IMR-90 (cell line): Measurements from ENCODE around the gene EEF2K. TPM values are rescaled to one million over a fixed set of nuclear protein-coding genes. Genes with fewer than 3 reads are reported as not detected.

Experiments used
- ATAC-seq: fragments of 200-7000 bp; cut with Tn5 transposase; 2 replicates; pipeline ENCODE4 v1.9.1; 2020; ENCODE audit warnings: low read depth, mild to moderate bottlenecking, moderate library complexity
- BruUV-seq: library from RNA; stranded (reverse); fragments of 400-500 nt; replicated peaks from 2 replicates; lab custom pipeline; 2021; lab: Mats Ljungman, UMichigan
- CTCF ChIA-PET: fragments of 300-600 bp; formaldehyde crosslinking; extraction: SDS; loops from one replicate; lab custom pipeline; 2021; ENCODE audit warnings: antibody characterized with exemption; lab: Yijun Ruan, JAX
- POLR2A ChIA-PET: fragments of 300-600 bp; sonication (Branson Sonifier 250); formaldehyde crosslinking; loops from one replicate; lab custom pipeline; 2022; ENCODE audit warnings: antibody characterized with exemption; ENCODE audit not compliant: unreplicated experiment; lab: Charles Lee
- DNase-seq: peaks from one replicate; pipeline ENCODE4 v3.0.0; 2013
- H2AFZ ChIP-seq: replicated peaks from 2 replicates; pipeline ENCODE3; 2013; ENCODE audit warnings: low read length, mild to moderate bottlenecking; ENCODE audit not compliant: poor library complexity
- H2AK5ac ChIP-seq: 2 replicates; pipeline ENCODE4 v1.6.1; 2013; ENCODE audit warnings: low read depth, low read length, inconsistent platforms
- H2AK9ac ChIP-seq: replicated peaks from 2 replicates; pipeline ENCODE3; 2013; ENCODE audit warnings: mild to moderate bottlenecking, low read depth, low read length, moderate library complexity; ENCODE audit not compliant: poor library complexity
- H2BK120ac ChIP-seq: 2 replicates; pipeline ENCODE4 v1.6.1; 2013; ENCODE audit warnings: low read depth, low read length, inconsistent platforms
- H2BK15ac ChIP-seq: 3 replicates; pipeline ENCODE4 v1.6.1; 2013; ENCODE audit warnings: low read depth, low read length, inconsistent platforms
- H2BK20ac ChIP-seq: 2 replicates; pipeline ENCODE4 v1.6.1; 2013; ENCODE audit warnings: low read depth, mild to moderate bottlenecking, inconsistent platforms, low read length, moderate library complexity
- H2BK5ac ChIP-seq: 2 replicates; pipeline ENCODE4 v1.6.1; 2013; ENCODE audit warnings: mild to moderate bottlenecking, low read depth, low read length, inconsistent platforms; ENCODE audit not compliant: poor library complexity, severe bottlenecking
- H3K14ac ChIP-seq: replicated peaks from 2 replicates; pipeline ENCODE4 v1.6.1; 2013; ENCODE audit warnings: low read depth, low read length, inconsistent platforms
- H3K18ac ChIP-seq: 2 replicates; pipeline ENCODE4 v1.6.1; 2013; ENCODE audit warnings: low read depth, low read length, control low read depth
- H3K23ac ChIP-seq: 2 replicates; pipeline ENCODE4 v1.6.1; 2013; ENCODE audit warnings: low read depth, low read length, inconsistent platforms
- H3K27ac ChIP-seq: 2 replicates; pipeline ENCODE4 v1.5.1; 2013; ENCODE audit warnings: mild to moderate bottlenecking, control low read depth, low read length; ENCODE audit not compliant: insufficient read depth
- H3K27me3 ChIP-seq: 2 replicates; pipeline ENCODE4 v1.6.1; 2013; ENCODE audit warnings: low read length; ENCODE audit not compliant: control insufficient read depth, insufficient read depth
- H3K36me3 ChIP-seq: 2 replicates; pipeline ENCODE4 v1.6.1; 2013; ENCODE audit warnings: low read length, mixed read lengths; ENCODE audit not compliant: control insufficient read depth, insufficient read depth
- H3K4ac ChIP-seq: 2 replicates; pipeline ENCODE4 v1.6.1; 2013; ENCODE audit warnings: low read depth, low read length, inconsistent platforms
- H3K4me1 ChIP-seq: 2 replicates; pipeline ENCODE4 v1.6.1; 2013; ENCODE audit warnings: low read length, mixed read lengths; ENCODE audit not compliant: control insufficient read depth, insufficient read depth
- H3K4me2 ChIP-seq: 2 replicates; pipeline ENCODE4 v1.6.1; 2013; ENCODE audit warnings: low read depth, mild to moderate bottlenecking, control low read depth, low read length, moderate library complexity
- H3K4me3 ChIP-seq: 2 replicates; pipeline ENCODE4 v1.5.1; 2013; ENCODE audit warnings: low read depth, mild to moderate bottlenecking, control low read depth, low read length, moderate library complexity; ENCODE audit not compliant: insufficient read depth
- H3K56ac ChIP-seq: 2 replicates; pipeline ENCODE4 v1.6.1; 2013; ENCODE audit warnings: low read length, inconsistent platforms; ENCODE audit not compliant: insufficient read depth; ENCODE audit errors: extremely low read depth
- H3K79me1 ChIP-seq, 2 experiments: 2 replicates each; pipeline ENCODE4 v1.6.1; 2013; ENCODE audit warnings: low read length in 2 of 2, inconsistent platforms in 1 of 2, low read depth in 1 of 2
- H3K9ac ChIP-seq: 2 replicates; pipeline ENCODE4 v1.6.1; 2013; ENCODE audit warnings: low read depth, low read length, control low read depth
- H3K9me1 ChIP-seq: 2 replicates; pipeline ENCODE4 v1.6.1; 2013; ENCODE audit warnings: low read length, inconsistent platforms; ENCODE audit not compliant: insufficient read depth
- H3K9me3 ChIP-seq: 2 replicates; pipeline ENCODE4 v1.6.1; 2013; ENCODE audit warnings: low read length; ENCODE audit not compliant: control insufficient read depth, insufficient read depth
- H4K20me1 ChIP-seq: 2 replicates; pipeline ENCODE4 v1.6.1; 2013; ENCODE audit warnings: low read length, inconsistent platforms; ENCODE audit not compliant: insufficient read depth
- H4K5ac ChIP-seq: 2 replicates; pipeline ENCODE4 v1.6.1; 2013; ENCODE audit warnings: mild to moderate bottlenecking, low read depth, low read length, control low read depth
- H4K8ac ChIP-seq, 2 experiments: 2 replicates each; pipeline ENCODE4 v1.6.1; 2013; ENCODE audit warnings: low read depth in 2 of 2, low read length in 2 of 2, control low read depth in 1 of 2, inconsistent platforms in 1 of 2
- H4K91ac ChIP-seq: 2 replicates; pipeline ENCODE4 v1.6.1; 2013; ENCODE audit warnings: low read depth, low read length, inconsistent platforms; ENCODE audit not compliant: insufficient read depth
- CEBPB ChIP-seq: IDR thresholded peaks from 2 replicates; pipeline ENCODE4 v1.6.1; 2012; ENCODE audit warnings: low read depth, low read length, improper control_type of control experiment
- CHD1 ChIP-seq: IDR thresholded peaks from 2 replicates; pipeline ENCODE4 v1.6.1; 2012; ENCODE audit warnings: low read depth, low read length, improper control_type of control experiment
- CTCF ChIP-seq: conservative IDR thresholded peaks from 2 replicates; pipeline ENCODE4 v1.5.1; 2012; ENCODE audit warnings: mild to moderate bottlenecking, low read depth, low read length, improper control_type of control experiment
- ELK1 ChIP-seq: fragments of 150-350 bp; IDR thresholded peaks from 2 replicates; pipeline ENCODE4 v1.6.1; 2016; ENCODE audit warnings: low read depth, mild to moderate bottlenecking, low read length, moderate library complexity, borderline replicate concordance
- FOS ChIP-seq: fragments of 150-350 bp; IDR thresholded peaks from 2 replicates; pipeline ENCODE4 v1.6.1; 2016; ENCODE audit warnings: low read depth, low read length
- MAFK ChIP-seq: IDR thresholded peaks from 2 replicates; pipeline ENCODE4 v1.6.1; 2012; ENCODE audit warnings: low read depth, low read length, improper control_type of control experiment
- MAZ ChIP-seq: IDR thresholded peaks from 2 replicates; pipeline ENCODE4 v1.6.1; 2012; ENCODE audit warnings: low read depth, mild to moderate bottlenecking, low read length, improper control_type of control experiment, moderate library complexity, borderline replicate concordance
- MXI1 ChIP-seq: IDR thresholded peaks from 2 replicates; pipeline ENCODE4 v1.6.1; 2012; ENCODE audit warnings: low read depth, mild to moderate bottlenecking, low read length, moderate library complexity, borderline replicate concordance
- NFE2L2 ChIP-seq: fragments of 150-350 bp; IDR thresholded peaks from 2 replicates; pipeline ENCODE4 v1.6.1; 2016; ENCODE audit warnings: low read depth, mild to moderate bottlenecking, low read length
- POLR2A ChIP-seq: IDR thresholded peaks from 2 replicates; pipeline ENCODE4 v1.6.1; 2012; ENCODE audit warnings: mild to moderate bottlenecking, low read depth, low read length
- RAD21 ChIP-seq: IDR thresholded peaks from 2 replicates; pipeline ENCODE4 v1.6.1; 2012; ENCODE audit warnings: low read length, improper control_type of control experiment
- RCOR1 ChIP-seq: IDR thresholded peaks from 2 replicates; pipeline ENCODE4 v1.6.1; 2012; ENCODE audit warnings: mild to moderate bottlenecking, low read length, improper control_type of control experiment; ENCODE audit not compliant: insufficient replicate concordance
- RFX5 ChIP-seq: IDR thresholded peaks from 2 replicates; pipeline ENCODE4 v1.8.0; 2012; ENCODE audit warnings: low read depth, mild to moderate bottlenecking, low read length, moderate library complexity
- SMC3 ChIP-seq: fragments of 150-350 bp; IDR thresholded peaks from 2 replicates; pipeline ENCODE4 v1.6.1; 2016; ENCODE audit warnings: low read depth, mild to moderate bottlenecking, antibody characterized with exemption, low read length, moderate library complexity
- WGBS, 2 experiments: methylation state at CpG; one replicate each; pipeline versions ENCODE4 v1.1.5 to v1.1.7; 2013; ENCODE audit warnings: missing lambda C conversion rate in 2 of 2; ENCODE audit not compliant: insufficient read length in 1 of 2; ENCODE audit errors: extremely low coverage in 2 of 2; 5-methylcytosine and 5-hydroxymethylcytosine counted together
- dilution Hi-C: fragments of 300-500 bp; cut with HindIII; formaldehyde crosslinking; loops from one replicate; pipeline ENCODE4 v1.14.3; 2018; ENCODE audit warnings: low sequenced_read_pairs; ENCODE audit not compliant: unreplicated experiment
- in situ Hi-C: fragments of 300-500 bp; cut with MboI; formaldehyde crosslinking; loops from 3 replicates; pipeline ENCODE4 v1.14.3; 2019; ENCODE audit warnings: low sequenced_read_pairs, inconsistent platforms, mixed read lengths
- intact Hi-C: fragments of 100-400 bp; cut with micrococcal nuclease; formaldehyde crosslinking; loops from 2 replicates; pipeline ENCODE4 v1.10.0; 2022
- polyA plus RNA-seq, 3 experiments: library from polyadenylated mRNA; depleted of rRNA; stranded (reverse); fragments of >200 nt; gene quantifications; 2 replicates each; pipeline ENCODE4 v1.2.3, GENCODE V29; 2012; ENCODE audit warnings: low replicate concordance in 1 of 3
- total RNA-seq: library from RNA; depleted of rRNA; stranded (reverse); fragments of >200 nt; gene quantifications from 2 replicates; pipeline ENCODE4 v1.2.3, GENCODE V29; 2012
- TF ChIP-seq, protein P1 (sequence below): fragments of 150-350 bp; IDR thresholded peaks from 2 replicates; pipeline ENCODE4 v1.6.1; 2017; ENCODE audit warnings: mild to moderate bottlenecking, antibody characterized with exemption, low read length, low read depth

EEF2K gene
- total and polyA plus RNA-seq, 2 of the 4 experiments (the other 2 are of a cell fraction) = 9.7 to 16.5 TPM

GRCh38 chr16:22213236-22213635 is 7.2 kb downstream of the EEF2K start:
- no peak overlapping the region for H2AFZ ChIP-seq
- H3K4me3 ChIP-seq = no peak overlapping the region
- H3K4ac ChIP-seq = no peak overlapping the region
- no peak overlapping the region for H3K18ac ChIP-seq
- no peaks in the 10 kb centered on the region for H3K9me3 ChIP-seq
- H2AK5ac ChIP-seq = no peak overlapping the region
- H4K8ac ChIP-seq = no peak overlapping the region
- no peak overlapping the region for H2BK15ac ChIP-seq
- H4K20me1 ChIP-seq = peaks cover 47% of the 10 kb centered on the region
- H4K91ac ChIP-seq = no peak overlapping the region
- no peak overlapping the region for H3K4me2 ChIP-seq
- no peak for DNase-seq
- H3K14ac ChIP-seq = no peak overlapping the region
- ChIA-PET POLR2A (no interaction called here), CTCF (interaction anchor here (0.6 kb wide), 1 partner anchor 629 kb away, joined by 3 read pairs; no protein-coding TSS in a partner anchor)
- H3K79me1 ChIP-seq = peaks cover 28 to 78% of the 10 kb centered on the region in 2 experiments
- H3K9me1 ChIP-seq = peaks cover 13% of the 10 kb centered on the region
- no peak overlapping the region for H2BK20ac ChIP-seq
- peaks cover 2% of the 10 kb centered on the region for H3K4me1 ChIP-seq
- dilution Hi-C loops = no loop called here
- H3K56ac ChIP-seq = no peak overlapping the region
- no TSS peak for BruUV-seq
- TF ChIP-seq MAZ = no peak
- TF ChIP-seq, protein P1, sequence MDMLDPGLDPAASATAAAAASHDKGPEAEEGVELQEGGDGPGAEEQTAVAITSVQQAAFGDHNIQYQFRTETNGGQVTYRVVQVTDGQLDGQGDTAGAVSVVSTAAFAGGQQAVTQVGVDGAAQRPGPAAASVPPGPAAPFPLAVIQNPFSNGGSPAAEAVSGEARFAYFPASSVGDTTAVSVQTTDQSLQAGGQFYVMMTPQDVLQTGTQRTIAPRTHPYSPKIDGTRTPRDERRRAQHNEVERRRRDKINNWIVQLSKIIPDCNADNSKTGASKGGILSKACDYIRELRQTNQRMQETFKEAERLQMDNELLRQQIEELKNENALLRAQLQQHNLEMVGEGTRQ = no peak
- TF ChIP-seq RFX5 = no peak
- no peak for TF ChIP-seq CHD1
- TF ChIP-seq RCOR1 = no peak
- TF ChIP-seq SMC3 = no peak
- no peak for TF ChIP-seq NFE2L2
- TF ChIP-seq CTCF = no peak
- no peak for TF ChIP-seq RAD21
- TF ChIP-seq CEBPB = no peak
- no peak for TF ChIP-seq MXI1
- no peak for TF ChIP-seq FOS
- no peak for TF ChIP-seq ELK1
- TF ChIP-seq MAFK = no peak
- TF ChIP-seq POLR2A = no peak
- H2BK5ac ChIP-seq = no peak overlapping the region
- no peak overlapping the region for H3K23ac ChIP-seq
- no peak overlapping the region for H3K9ac ChIP-seq
- H4K5ac ChIP-seq = no peak overlapping the region
- peaks cover 8% of the 10 kb centered on the region for H3K36me3 ChIP-seq
- H2AK9ac ChIP-seq = no peak overlapping the region
- intact Hi-C loops = no loop called here
- no peak for ATAC-seq
- in situ Hi-C loops = no loop called here
- H3K27me3 ChIP-seq = no peaks in the 10 kb centered on the region
- no peak overlapping the region for H3K27ac ChIP-seq
- no CpG with 5 or more reads among the region's 4 CpGs for WGBS, 2 experiments
- H2BK120ac ChIP-seq = no peak overlapping the region
